OCI-LY3 (cell line): ENCODE data around the gene AP5B1.

Experiments used
- H2AFZ ChIP-seq: fragments of 200-600, 300-600 bp; shearing (Covaris generic); 2 replicates; pipeline ENCODE4 v1.6.0; 2014; ENCODE audit warnings: antibody characterized with exemption, low read depth, low read length
- H3K27ac ChIP-seq: fragments of 200-600, 300-600 bp; sonication (generic); 2 replicates; pipeline ENCODE4 v1.5.1; 2014; ENCODE audit warnings: mild to moderate bottlenecking, low read length, moderate library complexity, mixed read lengths
- H3K27me3 ChIP-seq: fragments of 200-600, 300-600 bp; sonication (generic); 2 replicates; pipeline ENCODE4 v1.6.1; 2014; ENCODE audit warnings: low read depth, low read length, mixed read lengths
- H3K36me3 ChIP-seq: fragments of 200-600, 300-600 bp; sonication (generic); replicated peaks from 2 replicates; pipeline ENCODE3; 2014; ENCODE audit warnings: low read depth, low read length, mixed read lengths
- H3K4me1 ChIP-seq: fragments of 300-600, 200-600 bp; sonication (generic); 2 replicates; pipeline ENCODE4 v1.6.1; 2014; ENCODE audit warnings: low read length, mixed read lengths
- H3K4me2 ChIP-seq: fragments of 200-600, 300-600 bp; sonication (generic); 2 replicates; pipeline ENCODE4 v1.6.1; 2014; ENCODE audit warnings: low read length, mixed read lengths
- H3K4me3 ChIP-seq: fragments of 300-600, 200-600 bp; sonication (generic); 2 replicates; pipeline ENCODE4 v1.5.1; 2014; ENCODE audit warnings: antibody characterized with exemption, mild to moderate bottlenecking, low read length, moderate library complexity
- H3K79me2 ChIP-seq: fragments of 300-600, 200-600 bp; shearing (Covaris generic); 2 replicates; pipeline ENCODE4 v1.6.1; 2014; ENCODE audit warnings: mild to moderate bottlenecking, low read length, mixed read lengths
- H3K9ac ChIP-seq: fragments of 300-600, 200-600 bp; shearing (Covaris generic); 2 replicates; pipeline ENCODE4 v1.6.0; 2014; ENCODE audit warnings: mild to moderate bottlenecking, low read length, moderate library complexity
- H3K9me3 ChIP-seq: fragments of 200-600, 300-600 bp; shearing (Covaris generic); 2 replicates; pipeline ENCODE4 v1.6.1; 2014; ENCODE audit warnings: low read length, mixed read lengths; ENCODE audit not compliant: insufficient read depth
- H4K20me1 ChIP-seq: fragments of 200-600, 300-600 bp; sonication (generic); 2 replicates; pipeline ENCODE4 v1.6.1; 2016; ENCODE audit warnings: low read length, mixed read lengths; ENCODE audit not compliant: insufficient read depth
- EZH2phosphoT487 ChIP-seq: fragments of 200-600 bp; shearing (Covaris generic); IDR thresholded peaks from 2 replicates; pipeline ENCODE4 v1.6.1; 2018; ENCODE audit warnings: antibody characterized with exemption, mixed run types, low read depth
- TF ChIP-seq, protein P1 (sequence below): fragments of 200-600, 300-600 bp; sonication (generic); IDR thresholded peaks from 2 replicates; pipeline ENCODE4 v1.5.1; 2014; ENCODE audit warnings: antibody characterized with exemption, low read length, low read depth

AP5B1 gene

DNA sequence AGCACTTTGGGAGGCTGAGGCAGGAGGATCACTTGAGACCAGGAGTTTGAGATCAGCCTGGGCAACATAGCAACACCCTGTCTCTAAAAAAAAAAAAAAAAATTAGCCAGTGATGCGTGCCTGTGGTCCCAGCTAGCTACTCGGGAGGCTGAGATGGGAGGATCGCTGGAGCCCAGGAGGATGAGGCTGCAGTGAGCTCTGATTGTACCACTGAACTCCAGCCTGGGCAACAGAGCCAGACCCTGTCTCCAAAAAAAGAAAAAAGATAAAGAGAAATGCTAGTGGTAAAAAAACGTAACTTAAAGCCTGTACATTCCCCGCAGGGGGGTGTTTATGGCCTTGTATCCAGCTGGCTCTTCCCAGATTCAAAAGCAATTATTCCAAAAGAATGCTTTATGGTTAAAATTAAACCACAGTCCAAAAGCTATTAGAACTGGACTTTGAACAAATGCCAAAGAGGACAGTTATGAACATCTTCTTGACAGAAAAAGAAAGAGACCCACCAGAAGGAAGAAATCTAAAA lies 36.6 kb upstream of the AP5B1 start:
- peak overlapping the region; percentile 63 for H3K9ac ChIP-seq
- H4K20me1 ChIP-seq: no peaks in the 10 kb centered on the region
- H3K4me3 ChIP-seq: peak overlapping the region; percentile 77
- H3K4me2 ChIP-seq: peak overlapping the region; percentile 81
- H3K9me3 ChIP-seq: no peaks in the 10 kb centered on the region
- TF ChIP-seq, protein P1, sequence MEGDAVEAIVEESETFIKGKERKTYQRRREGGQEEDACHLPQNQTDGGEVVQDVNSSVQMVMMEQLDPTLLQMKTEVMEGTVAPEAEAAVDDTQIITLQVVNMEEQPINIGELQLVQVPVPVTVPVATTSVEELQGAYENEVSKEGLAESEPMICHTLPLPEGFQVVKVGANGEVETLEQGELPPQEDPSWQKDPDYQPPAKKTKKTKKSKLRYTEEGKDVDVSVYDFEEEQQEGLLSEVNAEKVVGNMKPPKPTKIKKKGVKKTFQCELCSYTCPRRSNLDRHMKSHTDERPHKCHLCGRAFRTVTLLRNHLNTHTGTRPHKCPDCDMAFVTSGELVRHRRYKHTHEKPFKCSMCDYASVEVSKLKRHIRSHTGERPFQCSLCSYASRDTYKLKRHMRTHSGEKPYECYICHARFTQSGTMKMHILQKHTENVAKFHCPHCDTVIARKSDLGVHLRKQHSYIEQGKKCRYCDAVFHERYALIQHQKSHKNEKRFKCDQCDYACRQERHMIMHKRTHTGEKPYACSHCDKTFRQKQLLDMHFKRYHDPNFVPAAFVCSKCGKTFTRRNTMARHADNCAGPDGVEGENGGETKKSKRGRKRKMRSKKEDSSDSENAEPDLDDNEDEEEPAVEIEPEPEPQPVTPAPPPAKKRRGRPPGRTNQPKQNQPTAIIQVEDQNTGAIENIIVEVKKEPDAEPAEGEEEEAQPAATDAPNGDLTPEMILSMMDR: no peak
- no peak for TF ChIP-seq EZH2phosphoT487
- peaks cover 17% of the 10 kb centered on the region for H3K4me1 ChIP-seq
- no peaks in the 10 kb centered on the region for H3K27me3 ChIP-seq
- no peaks in the 10 kb centered on the region for H3K36me3 ChIP-seq
- peak overlapping the region; percentile 55 for H2AFZ ChIP-seq
- H3K79me2 ChIP-seq: no peaks in the 10 kb centered on the region
- no peak overlapping the region; the same call in 1 of the 2 replicates for H3K27ac ChIP-seq

DNA sequence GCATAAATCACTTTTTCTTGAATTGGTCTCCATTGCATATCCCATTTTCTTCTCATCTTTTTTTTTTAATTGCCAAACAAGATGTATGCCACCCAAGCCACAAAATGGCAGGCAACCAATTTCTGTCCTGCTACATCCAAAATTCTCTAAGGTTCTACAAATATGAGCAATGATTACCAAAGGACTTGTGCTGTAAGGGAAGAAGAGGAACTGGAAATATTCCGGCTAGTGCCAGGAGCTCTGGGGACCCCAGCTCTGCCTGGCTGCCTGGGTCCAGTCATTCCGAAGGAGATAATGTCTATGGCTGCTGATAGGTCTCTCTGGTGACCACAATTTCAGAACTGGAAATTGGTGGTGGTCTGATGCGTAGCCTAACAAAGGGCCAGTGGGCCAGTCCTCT lies 35.9 kb upstream of the AP5B1 start:
- Histone ChIP-seq H3K4me1 (peaks cover 17% of the 10 kb centered on the region), H3K27ac (no peak overlapping the region), H3K4me2 (peak overlapping the region; percentile 81; the same call in 1 of the 2 replicates), H3K79me2 (no peaks in the 10 kb centered on the region), H2AFZ (no peak overlapping the region), H3K27me3 (no peaks in the 10 kb centered on the region), H3K9me3 (no peaks in the 10 kb centered on the region), H4K20me1 (no peaks in the 10 kb centered on the region), H3K9ac (no peak overlapping the region), H3K4me3 (peak overlapping the region; percentile 77; the same call in 1 of the 2 replicates), H3K36me3 (no peaks in the 10 kb centered on the region)
- TF ChIP-seq, protein P1: no peak
- TF ChIP-seq EZH2phosphoT487: no peak

DNA sequence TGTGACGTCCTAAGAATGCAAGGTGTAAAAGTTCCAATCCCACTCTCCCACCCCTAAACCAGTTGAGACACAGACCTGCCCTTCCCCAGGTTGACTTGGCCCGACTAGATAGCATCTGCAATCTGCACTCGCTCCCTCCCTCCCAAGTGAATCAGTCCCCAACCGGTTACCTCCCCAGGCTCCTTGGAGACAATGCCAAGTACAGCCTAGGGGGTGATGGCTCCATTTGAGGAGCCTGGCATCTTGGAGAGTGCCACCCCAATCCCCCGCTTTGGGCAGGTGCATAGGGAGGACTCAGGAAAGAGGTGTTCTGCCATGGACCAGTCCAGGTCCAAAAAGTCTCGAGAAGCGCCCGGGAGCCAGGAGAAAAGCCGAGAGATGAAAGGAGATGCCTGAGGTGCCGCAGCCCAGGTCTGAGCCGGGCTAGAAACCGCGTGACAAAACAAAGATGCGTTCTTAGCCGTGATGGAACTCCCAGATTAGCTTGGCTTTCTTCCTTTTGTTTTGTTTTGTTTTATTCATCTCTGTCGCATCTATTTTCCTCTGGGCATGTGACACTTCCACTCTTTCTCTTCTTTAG lies 34.3 kb upstream of the AP5B1 start:
- Histone ChIP-seq H4K20me1 (no peaks in the 10 kb centered on the region), H3K9me3 (no peaks in the 10 kb centered on the region), H3K36me3 (no peaks in the 10 kb centered on the region), H3K79me2 (no peaks in the 10 kb centered on the region), H3K4me3 (no peak overlapping the region), H3K27me3 (peaks cover 4% of the 10 kb centered on the region; the same call in 1 of the 2 replicates), H3K9ac (no peak overlapping the region), H2AFZ (no peak overlapping the region), H3K4me1 (peaks cover 14% of the 10 kb centered on the region), H3K27ac (no peak overlapping the region), H3K4me2 (no peak overlapping the region)
- TF ChIP-seq, protein P1: no peak
- TF ChIP-seq EZH2phosphoT487: no peak

DNA sequence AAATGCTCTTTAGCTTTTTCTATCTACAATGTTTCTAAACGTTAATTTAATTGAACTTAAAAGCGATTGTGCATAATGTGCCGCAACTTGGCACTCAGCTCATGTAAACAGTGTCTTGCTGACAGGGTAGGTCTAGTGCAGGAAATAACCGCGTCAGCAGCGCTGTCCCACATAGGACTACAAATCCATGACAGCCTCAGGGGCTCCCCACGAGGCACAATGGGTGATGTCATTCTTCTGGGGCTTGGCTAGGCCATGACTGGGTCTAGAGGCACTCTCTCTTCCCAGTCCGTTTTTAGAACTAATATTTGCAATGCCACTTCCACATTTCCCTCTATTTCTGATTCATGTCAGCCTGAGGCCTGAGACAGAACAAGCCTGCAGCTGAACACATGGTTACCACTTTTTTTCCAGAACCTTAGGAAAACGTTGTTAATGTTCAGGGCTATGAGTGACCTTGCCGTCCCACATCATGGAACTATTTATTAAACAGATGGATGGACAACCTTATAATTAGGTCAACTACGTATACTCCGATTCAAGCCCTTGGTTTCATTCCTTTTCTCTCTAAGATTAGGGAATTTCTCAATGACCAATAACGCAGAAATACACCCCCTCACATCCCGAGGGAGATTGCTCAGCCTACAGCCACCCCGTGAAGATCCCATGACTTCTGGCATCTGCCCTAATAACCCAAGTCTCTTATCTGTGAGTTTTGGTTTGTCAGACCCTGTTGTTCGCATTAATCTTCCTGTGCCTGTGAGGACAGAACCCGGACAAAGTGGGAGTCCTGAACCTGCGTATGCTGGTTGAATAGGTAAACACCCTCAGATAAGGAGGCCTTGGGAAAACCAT lies 33.6 kb upstream of the AP5B1 start:
- Histone ChIP-seq H3K4me2 (no peak overlapping the region), H3K36me3 (no peaks in the 10 kb centered on the region), H3K9me3 (no peaks in the 10 kb centered on the region), H3K79me2 (no peaks in the 10 kb centered on the region), H3K27ac (no peak overlapping the region), H3K27me3 (peaks cover 4% of the 10 kb centered on the region; the same call in 1 of the 2 replicates), H4K20me1 (no peaks in the 10 kb centered on the region), H3K4me3 (no peak overlapping the region), H3K9ac (no peak overlapping the region), H3K4me1 (peaks cover 14% of the 10 kb centered on the region), H2AFZ (no peak overlapping the region)
- TF ChIP-seq, protein P1: no peak
- TF ChIP-seq EZH2phosphoT487: no peak
